GM12878 (cell line): Measurements from ENCODE around the gene MARCHF4. TPM values are rescaled to one million over a fixed set of nuclear protein-coding genes. Genes with fewer than 3 reads are reported as not detected.

Experiments used
- ATAC-seq: fragments of 200-7000 bp; cut with Tn5 transposase; 3 replicates; pipeline ENCODE4 v1.9.1; 2020; ENCODE audit warnings: mild to moderate bottlenecking, moderate library complexity
- BruUV-seq: library from RNA; stranded (reverse); fragments of 400-500 nt; replicated peaks from 2 replicates; lab custom pipeline; 2021; lab: Mats Ljungman, UMichigan
- CTCF ChIA-PET: fragments of 300-600 bp; sonication (Branson Sonifier 250); formaldehyde crosslinking; extraction: SDS; loops from one replicate; lab custom pipeline; 2021; ENCODE audit warnings: inconsistent platforms; lab: Yijun Ruan, JAX
- POLR2A ChIA-PET: fragments of 350-600 bp; formaldehyde crosslinking; extraction: SDS; loops from one replicate; lab custom pipeline; 2021; ENCODE audit warnings: inconsistent platforms; lab: Charles Lee
- RAD21 ChIA-PET: fragments of 300-600 bp; sonication (Branson Sonifier 250); formaldehyde crosslinking; loops from one replicate; lab custom pipeline; 2023; ENCODE audit warnings: antibody characterized with exemption; ENCODE audit not compliant: unreplicated experiment; lab: Charles Lee
- SMC1A ChIA-PET: fragments of 300-600 bp; sonication (Branson Sonifier 250); formaldehyde crosslinking; loops from one replicate; lab custom pipeline; 2023; ENCODE audit not compliant: unreplicated experiment, uncharacterized antibody; lab: Charles Lee
- DNase-seq: peaks from one replicate; pipeline ENCODE4 v3.0.0-alpha.2; 2011; ENCODE audit warnings: low read depth, low spot score
- FAIRE-seq: peaks from 3 replicates; lab custom pipeline; 2011; peaks lifted over from hg19 to GRCh38; lab: Jason Lieb, UNC
- H2AFZ ChIP-seq: 2 replicates; pipeline ENCODE4 v1.6.0; 2011; ENCODE audit warnings: low read depth, low read length, control low read depth; ENCODE audit not compliant: control insufficient read depth
- H3K27ac ChIP-seq: 2 replicates; pipeline ENCODE4 v1.5.1; 2011; ENCODE audit warnings: control low read depth; ENCODE audit not compliant: control insufficient read depth, insufficient read depth
- H3K27me3 ChIP-seq, 2 experiments: replicated peaks in 1 of 2; 2 replicates each; pipeline versions ENCODE4 v1.6.0 to v1.6.1; 2011; ENCODE audit warnings: low read length in 1 of 2; ENCODE audit not compliant: control insufficient read depth in 2 of 2, insufficient read depth in 2 of 2
- H3K36me3 ChIP-seq, 2 experiments: 2 replicates each; pipeline ENCODE4 v1.5.1; 2011; ENCODE audit warnings: low read length in 1 of 2; ENCODE audit not compliant: control insufficient read depth in 2 of 2, insufficient read depth in 2 of 2
- H3K4me1 ChIP-seq: 2 replicates; pipeline ENCODE4 v1.6.1; 2011; ENCODE audit warnings: mild to moderate bottlenecking, low read length, moderate library complexity, mixed read lengths; ENCODE audit not compliant: control insufficient read depth, insufficient read depth
- H3K4me2 ChIP-seq: 2 replicates; pipeline ENCODE4 v1.6.0; 2011; ENCODE audit warnings: control low read depth; ENCODE audit not compliant: control insufficient read depth, insufficient read depth
- H3K4me3 ChIP-seq: fragments of 200-600 bp; sonication (generic); 2 replicates; pipeline ENCODE4 v1.5.1; 2016
- H3K79me2 ChIP-seq: 2 replicates; pipeline ENCODE4 v1.6.0; 2011; ENCODE audit warnings: low read length; ENCODE audit not compliant: control insufficient read depth, insufficient read depth
- H3K9ac ChIP-seq: 2 replicates; pipeline ENCODE4 v1.8.0; 2011; ENCODE audit warnings: low read length, control low read depth, mixed read lengths; ENCODE audit not compliant: control insufficient read depth, insufficient read depth
- H3K9me3 ChIP-seq: replicated peaks from 3 replicates; pipeline ENCODE4 v1.5.1; 2011; ENCODE audit warnings: mild to moderate bottlenecking, low read length; ENCODE audit not compliant: control insufficient read depth, insufficient read depth
- H4K20me1 ChIP-seq: 2 replicates; pipeline ENCODE4 v1.6.0; 2011; ENCODE audit not compliant: control insufficient read depth, insufficient read depth
- E4F1 ChIP-seq: fragments of 450-650 bp; IDR thresholded peaks from 2 replicates; pipeline ENCODE4 v1.6.1; 2018; ENCODE audit warnings: borderline replicate concordance, mild to moderate bottlenecking; ENCODE audit not compliant: partially characterized antibody
- KAT2A ChIP-seq: conservative IDR thresholded peaks from 2 replicates; pipeline ENCODE4 v1.6.1; 2011; ENCODE audit warnings: low read depth, low read length; ENCODE audit not compliant: control insufficient read depth
- KDM1A ChIP-seq: fragments of 200-600 bp; sonication (generic); IDR thresholded peaks from 2 replicates; pipeline ENCODE4 v1.6.1; 2016; ENCODE audit warnings: borderline replicate concordance
- MTA3 ChIP-seq: IDR thresholded peaks from 2 replicates; pipeline ENCODE4 v1.6.1; 2012; ENCODE audit warnings: low read length, inconsistent platforms, borderline replicate concordance
- NBN ChIP-seq: fragments of 450-650 bp; IDR thresholded peaks from 2 replicates; pipeline ENCODE4 v1.6.1; 2016
- NFYB ChIP-seq: IDR thresholded peaks from 2 replicates; pipeline ENCODE4 v1.6.1; 2011; ENCODE audit warnings: low read depth, mild to moderate bottlenecking, low read length, improper control_type of control experiment, moderate library complexity; ENCODE audit not compliant: insufficient read depth
- POLR2AphosphoS2 ChIP-seq: IDR thresholded peaks from 2 replicates; pipeline ENCODE4 v1.6.1; 2011; ENCODE audit warnings: low read depth, mild to moderate bottlenecking, low read length, improper control_type of control experiment, moderate library complexity
- SMARCA5 ChIP-seq: fragments of 450-650 bp; IDR thresholded peaks from 2 replicates; pipeline ENCODE4 v1.6.1; 2017; ENCODE audit warnings: mild to moderate bottlenecking
- SP1 ChIP-seq: IDR thresholded peaks from one replicate; pipeline ENCODE4 v1.6.1; 2011; ENCODE audit warnings: low read depth, low read length
- ZBED1 ChIP-seq: IDR thresholded peaks from 2 replicates; pipeline ENCODE4 v1.6.1; 2016; ENCODE audit warnings: borderline replicate concordance
- ZNF207 ChIP-seq: fragments of 450-650 bp; IDR thresholded peaks from 2 replicates; pipeline ENCODE4 v1.6.1; 2014; ENCODE audit warnings: antibody characterized with exemption, mild to moderate bottlenecking, borderline replicate concordance
- ZNF384 ChIP-seq: IDR thresholded peaks from 2 replicates; pipeline ENCODE4 v1.6.1; 2012; ENCODE audit warnings: low read depth, mild to moderate bottlenecking, low read length, improper control_type of control experiment, borderline replicate concordance
- WGBS: methylation state at CpG from one replicate; pipeline ENCODE4 v1.1.6; 2016; ENCODE audit warnings: low lambda C conversion rate; ENCODE audit not compliant: insufficient replicate concordance, insufficient coverage; ENCODE audit errors: missing lambda C conversion rate; 5-methylcytosine and 5-hydroxymethylcytosine counted together
- in situ Hi-C: fragments of 300-500 bp; cut with MboI; formaldehyde crosslinking; loops from 9 replicates; pipeline ENCODE4 v1.14.3; 2018; ENCODE audit warnings: mixed read lengths
- intact Hi-C: fragments of 100-400 bp; cut with micrococcal nuclease; formaldehyde crosslinking; loops from one replicate; pipeline ENCODE4 v1.14.2; 2022; ENCODE audit not compliant: unreplicated experiment
- polyA plus RNA-seq, 11 experiments: library from polyadenylated mRNA; depleted of rRNA in 4 of 11; unstranded in 6 of 11; stranded (reverse) in 5 of 11; fragments of >200 nt; fragmentation: Nextera tagmentation in 4 of 11; fragmentation: Illumina TruSeq in 1 of 11; extraction: Ambion mirVana in 4 of 11; extraction: Trizol in 1 of 11; gene quantifications; 1 replicate in 1 of 11; 2 replicates in 10 of 11; pipeline versions ENCODE4 v1.2.1 to v1.2.3, GENCODE V29; 2011 to 2016; ENCODE audit warnings: inconsistent platforms in 2 of 11, missing spikeins in 2 of 11, low read depth in 1 of 11
- total RNA-seq, 4 experiments: library from RNA; depleted of rRNA in 3 of 4; stranded (reverse); fragments of >200 nt in 3 of 4; fragmentation: Illumina TruSeq in 1 of 4; extraction: Trizol in 1 of 4; gene quantifications; 2 replicates each; pipeline versions ENCODE4 v1.2.1 to v1.2.3, GENCODE V29; 2013 to 2021
- TF ChIP-seq, protein P1 (sequence below): fragments of 450-650 bp; IDR thresholded peaks from 2 replicates; pipeline ENCODE4 v1.6.1; 2017; ENCODE audit warnings: mild to moderate bottlenecking, moderate library complexity
- TF ChIP-seq, protein P2 (sequence below): fragments of 450-650 bp; formaldehyde crosslinking; IDR thresholded peaks from 2 replicates; pipeline ENCODE4 v1.4.0; 2020; ENCODE audit warnings: mild to moderate bottlenecking, moderate library complexity

Gene MARCHF4
- total and polyA plus RNA-seq, 10 of the 15 experiments (the other 5 are each of a cell fraction or from before 2014, with no cell fraction given), result not detected

GRCh38 chr2:216392018-216392562 lies 19.8 kb upstream of the MARCHF4 start:
- BruUV-seq, result no TSS peak
- CTCF ChIA-PET, result no interaction called here

More at GRCh38 chr2:216392018-216392562, 19.8 kb upstream of the MARCHF4 start:
- Histone ChIP-seq H3K9me3 (no peaks in the 10 kb centered on the region), H3K9ac (no peak overlapping the region), H3K36me3 (no peaks in the 10 kb centered on the region), H3K4me1 (no peaks in the 10 kb centered on the region), H3K27ac (no peak overlapping the region), H4K20me1 (no peaks in the 10 kb centered on the region), H2AFZ (no peak overlapping the region), H3K4me3 (no peak overlapping the region), H3K79me2 (no peaks in the 10 kb centered on the region), H3K27me3 (no peaks in the 10 kb centered on the region; a peak in 1 of 4 replicates), H3K4me2 (no peak overlapping the region)
- TF ChIP-seq ZNF207 (no peak), ZNF384 (no peak), E4F1 (no peak), MTA3 (no peak), KDM1A (no peak), SP1 (no peak), NBN (no peak), NFYB (no peak), POLR2AphosphoS2 (no peak), SMARCA5 (no peak), KAT2A (no peak), ZBED1 (no peak)
- TF ChIP-seq, protein P1, sequence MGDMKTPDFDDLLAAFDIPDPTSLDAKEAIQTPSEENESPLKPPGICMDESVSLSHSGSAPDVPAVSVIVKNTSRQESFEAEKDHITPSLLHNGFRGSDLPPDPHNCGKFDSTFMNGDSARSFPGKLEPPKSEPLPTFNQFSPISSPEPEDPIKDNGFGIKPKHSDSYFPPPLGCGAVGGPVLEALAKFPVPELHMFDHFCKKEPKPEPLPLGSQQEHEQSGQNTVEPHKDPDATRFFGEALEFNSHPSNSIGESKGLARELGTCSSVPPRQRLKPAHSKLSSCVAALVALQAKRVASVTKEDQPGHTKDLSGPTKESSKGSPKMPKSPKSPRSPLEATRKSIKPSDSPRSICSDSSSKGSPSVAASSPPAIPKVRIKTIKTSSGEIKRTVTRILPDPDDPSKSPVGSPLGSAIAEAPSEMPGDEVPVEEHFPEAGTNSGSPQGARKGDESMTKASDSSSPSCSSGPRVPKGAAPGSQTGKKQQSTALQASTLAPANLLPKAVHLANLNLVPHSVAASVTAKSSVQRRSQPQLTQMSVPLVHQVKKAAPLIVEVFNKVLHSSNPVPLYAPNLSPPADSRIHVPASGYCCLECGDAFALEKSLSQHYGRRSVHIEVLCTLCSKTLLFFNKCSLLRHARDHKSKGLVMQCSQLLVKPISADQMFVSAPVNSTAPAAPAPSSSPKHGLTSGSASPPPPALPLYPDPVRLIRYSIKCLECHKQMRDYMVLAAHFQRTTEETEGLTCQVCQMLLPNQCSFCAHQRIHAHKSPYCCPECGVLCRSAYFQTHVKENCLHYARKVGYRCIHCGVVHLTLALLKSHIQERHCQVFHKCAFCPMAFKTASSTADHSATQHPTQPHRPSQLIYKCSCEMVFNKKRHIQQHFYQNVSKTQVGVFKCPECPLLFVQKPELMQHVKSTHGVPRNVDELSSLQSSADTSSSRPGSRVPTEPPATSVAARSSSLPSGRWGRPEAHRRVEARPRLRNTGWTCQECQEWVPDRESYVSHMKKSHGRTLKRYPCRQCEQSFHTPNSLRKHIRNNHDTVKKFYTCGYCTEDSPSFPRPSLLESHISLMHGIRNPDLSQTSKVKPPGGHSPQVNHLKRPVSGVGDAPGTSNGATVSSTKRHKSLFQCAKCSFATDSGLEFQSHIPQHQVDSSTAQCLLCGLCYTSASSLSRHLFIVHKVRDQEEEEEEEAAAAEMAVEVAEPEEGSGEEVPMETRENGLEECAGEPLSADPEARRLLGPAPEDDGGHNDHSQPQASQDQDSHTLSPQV, result no peak
- TF ChIP-seq, protein P2, sequence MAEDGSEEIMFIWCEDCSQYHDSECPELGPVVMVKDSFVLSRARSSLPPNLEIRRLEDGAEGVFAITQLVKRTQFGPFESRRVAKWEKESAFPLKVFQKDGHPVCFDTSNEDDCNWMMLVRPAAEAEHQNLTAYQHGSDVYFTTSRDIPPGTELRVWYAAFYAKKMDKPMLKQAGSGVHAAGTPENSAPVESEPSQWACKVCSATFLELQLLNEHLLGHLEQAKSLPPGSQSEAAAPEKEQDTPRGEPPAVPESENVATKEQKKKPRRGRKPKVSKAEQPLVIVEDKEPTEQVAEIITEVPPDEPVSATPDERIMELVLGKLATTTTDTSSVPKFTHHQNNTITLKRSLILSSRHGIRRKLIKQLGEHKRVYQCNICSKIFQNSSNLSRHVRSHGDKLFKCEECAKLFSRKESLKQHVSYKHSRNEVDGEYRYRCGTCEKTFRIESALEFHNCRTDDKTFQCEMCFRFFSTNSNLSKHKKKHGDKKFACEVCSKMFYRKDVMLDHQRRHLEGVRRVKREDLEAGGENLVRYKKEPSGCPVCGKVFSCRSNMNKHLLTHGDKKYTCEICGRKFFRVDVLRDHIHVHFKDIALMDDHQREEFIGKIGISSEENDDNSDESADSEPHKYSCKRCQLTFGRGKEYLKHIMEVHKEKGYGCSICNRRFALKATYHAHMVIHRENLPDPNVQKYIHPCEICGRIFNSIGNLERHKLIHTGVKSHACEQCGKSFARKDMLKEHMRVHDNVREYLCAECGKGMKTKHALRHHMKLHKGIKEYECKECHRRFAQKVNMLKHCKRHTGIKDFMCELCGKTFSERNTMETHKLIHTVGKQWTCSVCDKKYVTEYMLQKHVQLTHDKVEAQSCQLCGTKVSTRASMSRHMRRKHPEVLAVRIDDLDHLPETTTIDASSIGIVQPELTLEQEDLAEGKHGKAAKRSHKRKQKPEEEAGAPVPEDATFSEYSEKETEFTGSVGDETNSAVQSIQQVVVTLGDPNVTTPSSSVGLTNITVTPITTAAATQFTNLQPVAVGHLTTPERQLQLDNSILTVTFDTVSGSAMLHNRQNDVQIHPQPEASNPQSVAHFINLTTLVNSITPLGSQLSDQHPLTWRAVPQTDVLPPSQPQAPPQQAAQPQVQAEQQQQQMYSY (CRISPR knock-in tag), result no peak
- intact Hi-C loops (no loop called here), in situ Hi-C loops (no loop called here)
- SMC1A ChIA-PET, result interaction anchor here (1.0 kb wide), 1 partner anchor 210 kb away, joined by 3 read pairs; no protein-coding TSS in a partner anchor
- no peak for DNase-seq
- ATAC-seq, result no peak
- RAD21 ChIA-PET, result no interaction called here
- no peak for FAIRE-seq
- POLR2A ChIA-PET, result interaction anchor here (1.1 kb wide), 1 partner anchor 9 kb away, joined by 4 read pairs; no protein-coding TSS in a partner anchor
- WGBS, result 38% methylated on average over 6 of the region's 6 CpGs
